Measurements from ENCODE around the gene PIMREG.

The PIMREG gene

GRCh38 chr17:6408276-6408675, 36.0 kb upstream of the PIMREG start:
- H3K27me3 ChIP-seq (ENCODE audit: insufficient read depth, low read length, poor library complexity, severe bottlenecking), result no peaks in the 10 kb centered on the region
- no peaks in the 10 kb centered on the region for H3K9me2 ChIP-seq (replicated peaks; ENCODE audit: low read depth, low read length)
- H3K4me1 ChIP-seq (ENCODE audit: insufficient read depth, low read length, poor library complexity, severe bottlenecking), result no peaks in the 10 kb centered on the region
- H3K36me3 ChIP-seq (ENCODE audit: insufficient read depth, low read length), result no peaks in the 10 kb centered on the region
- no peak for TF ChIP-seq CTCF (conservative IDR thresholded peaks at IDR 0.05; ENCODE audit: low read length)
- no peak for TF ChIP-seq EZH2phosphoT487 (IDR thresholded peaks at IDR 0.05; ENCODE audit: borderline replicate concordance)
- no peaks in the 10 kb centered on the region for H3K79me2 ChIP-seq (ENCODE audit: insufficient read depth, low read length)
- H2AFZ ChIP-seq (ENCODE audit: low read length), result no peak overlapping the region
- H3F3A ChIP-seq (ENCODE audit: low read depth), result no peaks in the 10 kb centered on the region
- H3K4me2 ChIP-seq (ENCODE audit: low read depth, low read length, poor library complexity, severe bottlenecking), result no peak overlapping the region
- H3K4me3 ChIP-seq (ENCODE audit: low read length, poor library complexity, severe bottlenecking), result no peak overlapping the region
- no peaks in the 10 kb centered on the region for H4K20me1 ChIP-seq (ENCODE audit: insufficient read depth, low read length, poor library complexity, severe bottlenecking)
- H3K9me3 ChIP-seq (ENCODE audit: insufficient read depth, low read depth, low read length), result no peaks in the 10 kb centered on the region
- H3K9ac ChIP-seq (ENCODE audit: low read depth, low read length, poor library complexity, severe bottlenecking), result no peak overlapping the region

GRCh38 chr17:6408735-6409134, 35.5 kb upstream of the PIMREG start:
- no peak overlapping the region for H3K9ac ChIP-seq (ENCODE audit: low read depth, low read length, poor library complexity, severe bottlenecking)
- no peaks in the 10 kb centered on the region for H3F3A ChIP-seq (ENCODE audit: low read depth)
- no peak for TF ChIP-seq CTCF (conservative IDR thresholded peaks at IDR 0.05; ENCODE audit: low read length)
- no peak for TF ChIP-seq EZH2phosphoT487 (IDR thresholded peaks at IDR 0.05; ENCODE audit: borderline replicate concordance)
- no peaks in the 10 kb centered on the region for H4K20me1 ChIP-seq (ENCODE audit: insufficient read depth, low read length, poor library complexity, severe bottlenecking)
- no peaks in the 10 kb centered on the region for H3K9me2 ChIP-seq (replicated peaks; ENCODE audit: low read depth, low read length)
- no peak overlapping the region for H3K4me2 ChIP-seq (ENCODE audit: low read depth, low read length, poor library complexity, severe bottlenecking)
- H3K4me3 ChIP-seq (ENCODE audit: low read length, poor library complexity, severe bottlenecking), result no peak overlapping the region
- no peaks in the 10 kb centered on the region for H3K27me3 ChIP-seq (ENCODE audit: insufficient read depth, low read length, poor library complexity, severe bottlenecking)
- H2AFZ ChIP-seq (ENCODE audit: low read length), result no peak overlapping the region
- no peaks in the 10 kb centered on the region for H3K79me2 ChIP-seq (ENCODE audit: insufficient read depth, low read length)
- no peaks in the 10 kb centered on the region for H3K36me3 ChIP-seq (ENCODE audit: insufficient read depth, low read length)
- H3K9me3 ChIP-seq (ENCODE audit: insufficient read depth, low read depth, low read length), result no peaks in the 10 kb centered on the region
- no peaks in the 10 kb centered on the region for H3K4me1 ChIP-seq (ENCODE audit: insufficient read depth, low read length, poor library complexity, severe bottlenecking)

- Histone ChIP-seq H2AFZ (ENCODE audit: low read length) (no peak overlapping the region), H3K4me3 (ENCODE audit: low read length, poor library complexity, severe bottlenecking) (no peak overlapping the region), H3K4me1 (ENCODE audit: insufficient read depth, low read length, poor library complexity, severe bottlenecking) (no peaks in the 10 kb centered on the region), H3K27me3 (ENCODE audit: insufficient read depth, low read length, poor library complexity, severe bottlenecking) (no peaks in the 10 kb centered on the region), H3K4me2 (ENCODE audit: low read depth, low read length, poor library complexity, severe bottlenecking) (no peak overlapping the region), H3K9me3 (ENCODE audit: insufficient read depth, low read depth, low read length) (no peaks in the 10 kb centered on the region), H3K79me2 (ENCODE audit: insufficient read depth, low read length) (no peaks in the 10 kb centered on the region), H3F3A (ENCODE audit: low read depth) (no peaks in the 10 kb centered on the region), H3K9me2 (replicated peaks; ENCODE audit: low read depth, low read length) (no peaks in the 10 kb centered on the region), H3K36me3 (ENCODE audit: insufficient read depth, low read length) (no peaks in the 10 kb centered on the region), H4K20me1 (ENCODE audit: insufficient read depth, low read length, poor library complexity, severe bottlenecking) (no peaks in the 10 kb centered on the region), H3K9ac (ENCODE audit: low read depth, low read length, poor library complexity, severe bottlenecking) (no peak overlapping the region)
- TF ChIP-seq CTCF (conservative IDR thresholded peaks at IDR 0.05; ENCODE audit: low read length) (peak; percentile 61), EZH2phosphoT487 (IDR thresholded peaks at IDR 0.05; ENCODE audit: borderline replicate concordance) (no peak)
Measured at GRCh38 chr17:6413065-6413464, 31.2 kb upstream of the PIMREG start.

Data from Loucy (cell line).